ENCODE results near the gene SS18L1.

DNA sequence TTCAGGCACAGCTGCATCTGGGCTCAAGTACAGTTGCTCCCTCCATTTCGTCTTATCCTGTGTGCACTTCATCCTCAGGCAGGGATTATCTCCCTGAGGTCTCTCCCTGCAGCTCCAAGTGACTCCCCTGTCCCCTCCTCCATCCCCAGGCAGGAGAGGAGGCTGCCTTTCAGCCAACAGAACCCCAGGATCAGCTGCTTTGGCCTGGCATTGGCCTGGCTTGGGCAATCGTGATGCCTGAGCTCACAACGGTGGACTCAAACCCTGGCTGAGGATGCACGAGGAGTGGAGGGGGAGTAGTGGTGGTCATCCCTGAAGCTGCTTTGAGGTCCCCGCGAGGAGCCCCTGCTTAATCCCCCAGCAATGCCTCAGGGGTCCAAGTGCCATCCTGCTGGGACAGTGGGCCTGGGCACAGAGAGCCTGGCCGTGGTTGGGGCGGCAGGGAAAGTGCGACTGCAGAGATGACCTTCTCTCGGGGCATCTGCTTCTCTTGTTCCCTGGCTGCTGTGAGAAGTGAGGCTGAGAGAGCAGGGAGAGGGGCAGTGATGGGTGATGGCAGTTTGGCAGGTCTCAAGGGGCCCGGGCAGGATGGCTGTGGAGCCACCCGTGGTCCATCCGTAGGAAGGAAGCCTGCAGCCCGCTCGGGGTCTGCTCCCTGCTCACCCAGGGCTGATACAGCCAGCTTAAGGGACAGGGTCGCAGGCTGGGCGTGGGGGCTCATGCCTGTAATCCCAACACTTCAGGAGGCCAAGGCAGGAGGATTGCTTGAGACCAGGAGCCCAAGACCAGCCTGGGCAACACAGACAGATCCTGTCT is 82.5 kb downstream of the SS18L1 start:
- TF ChIP-seq, protein P1, sequence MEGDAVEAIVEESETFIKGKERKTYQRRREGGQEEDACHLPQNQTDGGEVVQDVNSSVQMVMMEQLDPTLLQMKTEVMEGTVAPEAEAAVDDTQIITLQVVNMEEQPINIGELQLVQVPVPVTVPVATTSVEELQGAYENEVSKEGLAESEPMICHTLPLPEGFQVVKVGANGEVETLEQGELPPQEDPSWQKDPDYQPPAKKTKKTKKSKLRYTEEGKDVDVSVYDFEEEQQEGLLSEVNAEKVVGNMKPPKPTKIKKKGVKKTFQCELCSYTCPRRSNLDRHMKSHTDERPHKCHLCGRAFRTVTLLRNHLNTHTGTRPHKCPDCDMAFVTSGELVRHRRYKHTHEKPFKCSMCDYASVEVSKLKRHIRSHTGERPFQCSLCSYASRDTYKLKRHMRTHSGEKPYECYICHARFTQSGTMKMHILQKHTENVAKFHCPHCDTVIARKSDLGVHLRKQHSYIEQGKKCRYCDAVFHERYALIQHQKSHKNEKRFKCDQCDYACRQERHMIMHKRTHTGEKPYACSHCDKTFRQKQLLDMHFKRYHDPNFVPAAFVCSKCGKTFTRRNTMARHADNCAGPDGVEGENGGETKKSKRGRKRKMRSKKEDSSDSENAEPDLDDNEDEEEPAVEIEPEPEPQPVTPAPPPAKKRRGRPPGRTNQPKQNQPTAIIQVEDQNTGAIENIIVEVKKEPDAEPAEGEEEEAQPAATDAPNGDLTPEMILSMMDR (conservative IDR thresholded peaks at IDR 0.05 in 1 of 2, IDR thresholded peaks at IDR 0.05 in 1 of 2; ENCODE audit: extremely low read depth in 1 of 2, insufficient read depth in 1 of 2, low read depth in 1 of 2, low read length in 2 of 2), result no peak
- no peak for TF ChIP-seq EZH2 (IDR thresholded peaks at IDR 0.05; ENCODE audit: borderline replicate concordance, low read length)

All from mammary epithelial cell (primary cell).